Ramos (cell line): ENCODE data around the gene COL18A1.

Source experiments
- in situ Hi-C: fragments of 300-500 bp; cut with MboI; formaldehyde crosslinking; loops from one replicate; pipeline ENCODE4 v1.14.3; 2022; ENCODE audit warnings: low sequenced_read_pairs; ENCODE audit not compliant: unreplicated experiment

The COL18A1 gene

DNA sequence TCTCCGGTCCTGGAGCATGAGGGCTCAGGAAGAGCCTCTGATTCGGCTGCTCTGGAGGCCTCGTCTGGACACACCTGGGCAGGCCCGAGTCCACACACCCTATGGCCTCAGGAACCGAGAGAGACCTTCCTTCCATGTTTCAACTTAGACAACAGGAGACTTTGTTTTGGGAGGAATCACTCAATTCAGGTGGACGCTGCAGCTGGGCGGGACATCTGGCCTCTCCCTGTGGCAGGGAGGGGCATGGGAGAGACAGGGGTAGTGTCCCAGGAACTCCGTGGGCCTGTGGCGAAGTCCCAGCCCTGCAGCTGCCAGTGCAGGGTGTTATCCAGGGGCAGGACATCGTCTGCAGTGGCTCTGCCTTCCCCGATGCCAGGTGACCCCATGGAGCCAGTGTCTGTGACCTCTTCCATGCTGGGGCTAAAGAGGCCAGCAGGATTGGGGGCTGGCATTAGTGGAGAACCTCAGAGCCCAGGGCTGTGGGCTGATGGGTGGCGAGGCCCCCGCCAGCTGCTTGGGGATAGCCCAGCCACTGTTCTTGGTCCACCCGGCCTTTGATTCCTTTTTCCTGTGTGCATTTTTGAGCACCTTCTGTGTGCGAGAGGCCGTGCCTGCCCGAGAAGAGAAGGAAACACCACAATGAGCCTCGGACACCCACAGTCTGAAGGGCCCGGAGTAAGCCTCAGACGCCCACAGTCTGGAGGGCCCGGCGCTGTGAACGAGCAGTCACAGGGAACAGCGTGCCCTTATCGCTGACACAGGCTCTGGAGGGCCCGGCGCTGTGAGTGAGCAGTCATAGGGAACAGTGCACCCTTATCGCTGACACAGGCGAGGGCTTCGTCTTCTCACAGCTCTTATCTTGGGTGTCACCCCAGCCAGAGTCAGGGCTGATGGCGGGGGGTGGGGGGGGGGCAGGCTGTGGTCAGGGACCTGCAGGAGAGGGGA is 6.2 kb downstream of the COL18A1 start:
- in situ Hi-C loops, result no loop called here

DNA sequence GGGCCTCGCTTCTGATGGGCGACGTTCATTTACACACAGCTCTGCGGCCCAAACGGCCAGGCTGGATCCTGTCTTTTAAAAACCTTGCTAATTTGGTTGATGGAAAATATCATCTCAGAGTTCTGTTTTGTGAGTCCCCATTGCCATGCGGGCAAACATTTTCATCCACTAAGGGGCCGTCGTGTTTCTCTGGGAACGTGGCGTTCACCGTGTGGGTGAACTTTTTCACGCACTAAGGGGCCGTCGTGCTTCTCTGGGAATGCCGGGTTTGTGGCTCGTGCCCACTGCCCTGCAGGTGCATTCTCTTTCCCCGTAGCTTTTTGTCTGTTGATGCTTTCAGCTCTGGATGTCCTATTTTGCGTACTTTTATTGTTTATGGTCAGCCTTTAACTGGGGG is 6.8 kb downstream of the COL18A1 start:
- in situ Hi-C loops, result no loop called here

DNA sequence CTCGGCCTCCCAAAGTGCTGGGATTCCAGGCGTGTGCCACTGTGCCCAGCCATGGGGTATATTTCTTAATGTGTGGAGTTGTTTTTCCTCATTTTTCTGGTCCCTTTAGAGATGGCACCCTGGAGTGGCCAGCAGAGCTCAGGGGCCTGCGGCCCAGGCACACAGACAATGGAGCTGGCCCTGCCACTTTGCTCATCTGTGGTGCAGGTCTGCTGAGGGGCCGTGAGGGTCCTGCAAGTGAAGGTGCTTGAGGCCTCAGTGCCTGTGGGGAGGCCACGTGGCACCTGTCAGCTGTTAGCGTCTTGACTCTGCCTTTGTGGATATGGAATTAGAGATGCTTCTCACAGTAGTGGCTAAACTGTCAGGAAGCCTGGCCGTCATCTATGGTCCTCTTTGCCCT is 7.5 kb downstream of the COL18A1 start:
- in situ Hi-C loops, result no loop called here

DNA sequence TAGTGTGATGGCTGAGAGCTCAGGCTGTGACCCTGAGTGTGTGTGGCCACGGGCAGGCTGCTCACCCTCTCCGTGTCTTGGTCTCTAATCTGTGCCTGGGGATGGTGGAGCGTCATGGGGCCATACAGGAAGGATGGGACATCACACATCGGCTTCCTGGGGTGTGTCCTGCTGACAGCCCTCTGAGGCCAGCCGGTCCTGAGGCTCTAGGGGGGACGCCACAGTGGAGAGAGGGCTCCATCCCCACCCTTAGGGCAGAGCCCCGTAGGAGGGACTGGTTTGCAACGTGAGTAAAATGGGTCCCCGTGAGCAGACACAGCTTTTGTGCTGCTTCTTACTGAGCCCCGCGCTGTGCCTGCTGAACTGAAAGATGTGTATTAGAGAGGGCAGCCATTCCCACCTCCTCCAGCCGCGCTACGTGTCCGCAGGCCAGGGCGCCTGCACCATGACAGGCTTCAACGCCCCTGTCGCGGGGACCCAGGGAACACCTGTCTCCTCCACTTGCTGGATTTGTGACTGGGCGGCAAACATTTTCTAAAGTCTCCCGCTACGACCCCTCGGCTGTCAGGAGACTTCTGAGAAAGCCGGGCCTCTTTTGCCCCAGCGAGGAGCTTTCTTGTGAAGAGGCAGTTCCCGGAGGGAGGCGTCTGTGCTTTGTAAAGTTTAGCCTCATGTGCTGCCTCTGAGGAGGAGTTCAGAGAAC is 8.1 kb downstream of the COL18A1 start:
- in situ Hi-C loops, result no loop called here

DNA sequence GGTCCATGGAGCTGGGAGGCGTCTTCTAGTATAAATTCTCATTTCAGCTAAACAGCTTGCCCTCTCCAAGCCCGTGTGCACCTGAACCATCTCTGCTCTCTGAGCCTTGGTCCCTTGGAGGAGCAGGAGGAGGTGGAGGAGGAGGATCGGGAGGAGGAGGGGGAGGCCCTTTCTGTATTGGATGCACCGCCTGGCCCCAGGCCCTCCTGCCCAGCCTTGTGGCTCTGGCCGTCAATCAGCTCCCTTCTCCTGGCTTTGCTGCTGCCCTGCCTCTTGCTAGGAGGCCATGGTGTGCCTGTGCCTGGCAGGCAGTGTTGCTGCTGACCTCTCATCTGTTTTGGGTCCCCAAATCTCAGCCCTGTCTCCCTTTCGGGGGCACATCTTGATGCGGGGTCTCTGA is 9.0 kb downstream of the COL18A1 start:
- in situ Hi-C loops, result no loop called here

DNA sequence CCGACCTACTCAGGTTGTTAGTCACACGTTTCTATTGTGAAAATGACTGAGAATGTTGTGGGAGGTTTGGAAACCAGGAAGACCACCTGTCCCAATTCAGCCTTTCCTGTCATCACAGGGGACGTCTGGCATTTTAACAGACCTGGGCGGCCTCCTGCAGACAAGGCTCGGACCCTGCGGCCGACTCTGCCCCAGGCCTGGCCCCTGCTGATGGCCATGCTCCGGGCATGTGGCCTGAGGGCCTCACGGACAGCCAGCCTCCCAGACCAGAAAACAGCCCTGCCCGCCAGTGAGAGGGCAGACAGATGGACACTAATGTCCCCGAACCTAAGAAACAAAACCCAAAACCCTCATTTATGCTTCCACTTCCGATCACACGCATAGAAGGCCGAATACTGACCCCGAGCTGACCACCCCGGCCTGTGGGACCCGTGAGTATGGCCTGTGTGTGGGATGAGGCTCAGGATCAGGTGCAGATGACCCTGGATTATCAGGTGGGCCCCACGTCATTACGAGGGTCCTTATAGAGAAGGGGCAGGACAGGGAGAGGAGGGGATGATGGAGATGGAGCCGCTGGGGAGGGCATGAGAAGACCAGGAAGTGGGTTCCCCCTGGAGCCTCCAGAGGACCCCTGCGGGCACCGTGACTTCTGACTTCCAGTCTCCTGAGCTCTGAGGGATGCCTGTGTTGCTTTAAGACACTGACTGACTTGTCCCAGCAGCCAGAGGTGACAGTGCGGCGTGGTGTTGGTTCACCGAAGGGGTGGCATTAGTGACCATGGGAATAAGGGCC is 9.6 kb downstream of the COL18A1 start:
- in situ Hi-C loops, result no loop called here

DNA sequence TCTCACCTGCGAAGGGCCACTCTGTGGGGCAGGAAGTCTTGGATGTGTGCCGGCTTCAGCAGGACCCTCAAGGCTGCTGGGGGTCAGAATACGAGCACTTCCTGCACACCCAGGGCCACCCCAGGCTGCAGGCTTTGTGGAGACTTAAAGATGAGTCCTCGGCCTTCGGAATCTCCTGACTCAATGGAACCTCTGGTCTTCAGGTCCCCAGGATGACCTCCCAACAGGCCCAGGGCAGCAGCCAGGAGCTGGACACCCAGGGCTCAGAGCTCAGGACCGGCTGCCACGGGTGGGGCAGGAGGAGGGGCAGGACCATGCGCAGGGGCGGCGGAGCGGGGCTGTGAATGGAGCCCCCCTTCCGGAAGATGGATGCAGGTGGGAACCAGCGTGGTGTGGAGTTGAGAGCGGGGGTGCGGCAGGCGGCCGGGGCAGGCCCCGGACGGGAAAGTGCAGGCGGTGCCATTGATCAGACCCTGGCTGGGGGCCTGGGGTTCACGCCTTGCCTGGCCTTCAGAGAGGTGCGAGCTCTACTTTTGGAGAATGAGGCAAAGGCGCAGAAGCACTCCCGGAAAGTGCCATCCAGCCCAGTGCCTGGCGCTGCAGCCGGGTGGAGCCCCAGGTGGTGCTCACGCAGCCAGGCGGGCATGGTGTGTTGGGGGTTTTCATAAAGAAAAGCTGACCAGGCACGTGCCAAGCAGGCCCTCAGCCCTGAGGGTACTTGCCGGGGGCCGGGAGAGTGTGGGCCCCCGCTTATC is 10.4 kb downstream of the COL18A1 start:
- in situ Hi-C loops, result no loop called here

DNA sequence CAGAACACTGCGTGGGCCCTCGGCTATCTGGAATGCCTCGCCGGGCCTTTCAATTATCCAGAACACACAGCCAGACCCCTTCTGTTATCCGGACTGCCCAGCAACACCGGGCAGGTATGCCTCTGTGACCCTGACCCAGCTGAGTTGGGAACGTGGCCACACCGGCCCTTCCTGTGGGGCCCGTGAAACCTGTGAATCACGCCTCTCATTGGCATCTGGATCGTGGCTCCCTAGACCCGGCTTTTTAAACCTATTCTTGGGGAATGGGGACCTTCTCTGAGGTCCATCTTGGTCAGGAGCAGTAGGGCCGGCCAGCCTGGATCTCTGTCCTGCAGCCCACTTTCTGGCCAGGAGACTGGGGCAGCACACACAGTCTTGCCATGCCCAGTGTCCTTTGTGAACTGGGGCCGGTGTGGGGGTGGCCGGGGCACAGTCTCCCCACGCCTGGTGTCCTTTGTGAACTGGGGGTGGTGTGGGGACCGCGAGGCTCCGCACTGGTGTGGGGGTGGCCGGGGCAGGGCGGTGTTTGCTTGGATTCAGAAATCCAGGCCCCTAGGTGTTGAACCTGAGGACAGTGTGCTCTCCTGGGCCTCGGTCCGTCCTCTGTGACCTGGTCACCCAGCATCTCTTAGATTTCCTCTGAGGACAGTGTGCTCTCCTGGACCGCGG is 11.1 kb downstream of the COL18A1 start:
- in situ Hi-C loops, result no loop called here

DNA sequence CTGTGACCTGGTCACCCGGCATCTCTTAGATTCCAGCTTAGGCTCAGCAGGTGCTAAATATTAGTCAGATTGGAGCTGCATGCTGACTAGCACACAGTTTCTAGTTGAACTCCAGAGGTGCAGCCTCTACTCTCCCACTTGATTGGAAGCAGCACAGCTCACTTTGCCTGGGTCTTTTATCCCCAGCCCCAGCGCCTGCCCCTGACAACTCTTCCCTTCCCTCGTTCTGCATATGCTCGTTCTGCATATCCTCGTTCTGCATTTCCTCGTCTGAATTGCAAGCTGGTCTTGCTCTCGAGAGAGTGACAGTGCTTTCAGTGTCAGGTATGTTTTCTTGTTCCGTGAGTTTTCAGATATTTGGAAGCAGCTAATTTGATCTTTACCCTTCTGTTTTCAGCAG is 11.7 kb downstream of the COL18A1 start:
- in situ Hi-C loops, result no loop called here

DNA sequence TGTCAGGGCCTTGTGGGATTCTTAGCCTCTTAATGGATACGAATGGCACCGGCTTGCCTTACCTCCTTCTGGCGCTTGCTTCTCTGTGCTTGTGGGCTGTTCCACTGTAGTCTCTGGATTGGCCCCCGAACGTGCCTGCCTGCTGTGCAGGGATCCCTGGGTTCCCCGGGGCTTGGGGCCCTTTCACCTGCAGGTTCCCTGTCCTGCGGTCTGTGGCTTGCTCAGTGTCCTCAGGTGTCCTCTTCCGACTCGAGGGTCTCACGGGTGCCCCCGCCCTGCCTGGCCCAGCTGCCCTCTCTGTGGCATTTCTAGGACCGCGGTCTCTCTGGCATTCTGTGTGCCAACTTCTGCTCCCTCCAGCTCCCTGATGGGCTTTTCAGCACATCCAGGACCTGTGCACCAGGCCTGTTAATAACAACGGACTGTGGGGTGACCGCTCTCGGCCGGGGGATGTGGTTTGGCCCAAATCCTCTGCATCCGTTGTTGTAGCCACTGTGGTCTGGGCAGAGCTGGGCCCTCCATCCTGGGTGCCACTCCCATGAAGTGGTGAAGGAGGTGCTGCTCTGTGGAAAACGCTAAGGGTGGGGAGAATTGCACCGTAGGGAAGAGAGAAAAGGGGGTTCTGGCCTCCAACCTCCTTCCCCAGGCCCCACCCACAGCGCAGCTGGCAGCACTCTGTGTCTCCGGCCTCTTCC is 12.4 kb downstream of the COL18A1 start:
- in situ Hi-C loops, result no loop called here

DNA sequence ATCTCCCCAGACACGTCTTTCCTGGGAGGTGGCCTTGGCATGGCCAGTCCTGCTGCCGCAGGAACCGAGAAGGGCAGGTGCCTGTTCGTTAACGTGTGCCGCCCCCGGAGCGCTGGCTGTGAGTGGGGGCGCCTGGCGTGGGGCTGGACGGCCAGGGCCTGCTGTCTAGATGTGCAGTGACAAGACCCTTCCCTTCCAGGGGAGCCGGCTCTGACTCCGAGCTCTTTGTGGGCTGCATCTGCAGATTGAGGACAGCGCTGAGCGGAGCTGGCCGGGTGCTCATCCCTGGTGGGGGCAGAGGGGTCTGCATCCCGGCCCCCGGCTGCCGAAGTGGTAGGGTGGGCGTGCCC is 13.0 kb downstream of the COL18A1 start:
- in situ Hi-C loops, result no loop called here

DNA sequence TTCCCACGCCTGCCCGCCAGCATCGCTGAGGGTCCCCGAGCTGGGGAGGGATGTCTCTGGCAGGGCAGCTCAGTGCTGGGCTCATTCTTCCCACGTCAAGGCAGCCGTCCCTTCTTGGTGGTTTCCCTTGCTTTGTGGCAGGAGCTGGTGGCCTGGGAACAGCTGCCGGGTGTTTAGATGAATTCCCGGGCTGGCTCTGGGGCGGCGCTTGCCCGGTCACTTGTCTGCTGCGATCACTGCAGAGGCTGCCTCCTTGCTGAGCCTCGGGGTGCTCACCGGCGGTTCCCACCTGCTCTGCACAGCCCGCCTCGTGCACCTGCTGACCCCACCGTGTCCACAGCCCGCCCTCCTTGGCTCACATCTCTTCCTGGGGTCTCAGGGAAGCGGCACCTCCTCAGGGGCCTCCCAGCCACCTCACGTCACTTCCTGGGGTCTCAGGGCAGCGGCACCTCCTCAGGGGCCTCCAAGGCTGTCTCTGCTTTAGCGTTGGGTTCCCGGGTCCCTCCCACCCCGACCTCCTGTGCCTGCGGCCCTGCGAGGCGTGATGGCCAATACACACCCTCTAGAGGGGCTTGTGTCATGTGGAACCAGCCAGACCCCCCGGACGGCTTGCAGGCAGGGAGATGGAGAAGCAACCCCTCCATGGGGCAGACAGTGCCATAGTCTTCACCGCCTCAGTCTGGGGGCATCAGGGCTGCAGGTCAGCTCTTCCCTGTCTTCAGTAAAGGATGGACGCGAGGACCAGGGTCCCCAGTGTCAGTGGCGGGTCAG is 13.5 kb downstream of the COL18A1 start:
- in situ Hi-C loops, result no loop called here

DNA sequence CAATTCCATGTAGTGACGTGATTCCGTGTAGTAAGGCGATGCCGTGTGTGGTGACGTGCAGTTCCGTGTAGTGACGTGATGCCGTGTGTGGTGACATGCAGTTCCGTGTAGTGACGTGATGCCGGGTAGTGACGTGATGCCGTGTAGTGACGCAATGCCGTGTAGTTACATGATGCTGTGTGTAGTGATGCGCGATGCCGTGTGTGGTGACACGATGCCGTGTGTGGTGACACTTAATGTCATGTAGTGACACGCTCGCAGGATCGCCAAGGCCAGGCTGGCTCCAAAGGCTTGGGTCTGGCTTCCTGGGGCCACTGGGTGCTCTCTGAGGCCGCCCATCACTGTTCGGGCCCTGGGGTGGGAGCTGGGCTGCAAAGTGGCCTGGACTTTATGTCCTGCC is 14.2 kb downstream of the COL18A1 start:
- in situ Hi-C loops, result no loop called here

DNA sequence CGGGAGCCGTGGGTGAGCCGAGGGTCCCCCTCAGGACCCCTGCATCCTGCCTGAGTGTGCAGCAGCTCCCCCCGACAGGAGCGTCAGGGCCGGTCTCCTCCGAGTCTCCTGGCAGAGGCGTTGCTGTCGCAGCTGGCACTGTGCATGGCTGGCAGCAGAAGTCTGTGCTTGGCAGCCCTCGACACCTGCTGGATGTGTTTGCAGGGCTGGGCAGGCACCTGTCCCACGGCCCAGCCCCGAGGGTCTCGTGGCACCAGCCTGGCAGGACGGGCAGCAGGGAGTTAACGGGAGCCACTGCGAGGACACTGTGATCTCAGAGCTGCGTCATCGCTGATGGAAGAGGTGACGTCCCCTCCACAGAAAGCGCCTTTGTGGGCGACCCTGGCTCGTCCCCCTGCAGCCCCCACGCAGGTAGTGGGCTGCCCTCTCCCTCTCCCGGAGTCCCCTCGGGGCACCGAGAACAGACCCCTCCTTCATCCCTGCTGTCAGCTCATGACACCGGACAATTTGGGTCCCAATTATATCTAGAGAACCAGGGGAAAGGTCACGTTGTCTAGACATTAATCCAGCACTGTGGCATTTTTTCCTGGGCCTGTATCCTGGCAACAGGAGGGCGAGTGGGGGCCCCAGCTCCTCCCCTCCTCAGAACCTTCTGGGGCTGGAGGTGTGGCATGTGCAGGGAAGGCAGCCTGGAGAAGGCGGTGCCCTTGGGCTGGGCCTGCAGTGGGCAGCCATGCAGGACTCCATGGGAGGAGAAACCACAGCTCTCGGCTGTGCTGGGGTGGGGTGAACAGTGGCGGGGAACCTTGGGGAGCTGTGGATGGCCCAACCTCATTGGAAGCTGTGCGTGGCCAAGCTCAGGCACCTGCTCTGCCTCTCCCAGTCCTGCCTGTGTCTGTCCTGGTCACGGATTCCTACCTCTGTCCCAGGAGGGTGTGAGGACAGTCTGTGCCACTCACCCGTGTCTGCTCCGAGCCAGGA is 15.4 kb downstream of the COL18A1 start:
- in situ Hi-C loops, result no loop called here

DNA sequence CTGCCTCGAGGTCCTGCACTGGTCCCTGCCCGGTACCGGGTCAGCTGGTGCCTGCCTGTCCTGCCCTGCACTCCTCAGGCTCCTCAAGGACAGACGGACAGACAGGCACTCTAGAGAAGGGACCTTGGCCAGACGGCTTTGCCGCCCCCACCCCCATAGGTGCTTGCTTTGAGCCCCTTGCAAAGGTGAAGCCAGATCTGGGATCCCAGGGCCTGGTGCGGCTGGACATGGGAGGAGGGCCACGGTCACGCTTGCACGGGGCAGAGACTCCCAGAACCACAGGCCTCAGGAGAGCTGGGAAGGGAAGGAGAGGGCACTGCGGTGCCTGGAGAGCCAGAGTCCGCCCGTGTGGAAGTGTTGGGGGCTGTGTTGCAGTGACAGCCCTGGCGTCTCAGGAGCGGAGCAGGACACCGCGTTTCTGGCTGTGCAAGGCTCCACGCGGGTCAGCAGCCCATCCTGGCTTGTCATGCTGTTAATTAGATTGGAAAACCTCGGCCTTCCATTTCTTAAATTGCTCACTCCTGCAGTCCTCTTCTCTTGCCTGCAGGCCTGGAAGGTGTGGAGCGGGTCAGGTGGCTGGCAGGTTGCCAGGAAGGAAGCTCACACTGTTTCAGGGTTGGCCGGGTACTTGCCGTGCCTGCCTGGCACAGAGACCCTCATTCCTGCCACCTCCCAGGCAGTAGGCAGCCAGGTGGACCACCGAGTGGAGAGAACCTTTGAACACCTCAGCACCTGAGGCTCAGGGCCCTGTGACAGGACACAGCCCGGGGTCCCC is 16.3 kb downstream of the COL18A1 start:
- in situ Hi-C loops, result no loop called here
